HepG2 (cell line): ENCODE results near the gene RPS19BP1. TPM values are rescaled to one million over a fixed set of nuclear protein-coding genes. Genes with fewer than 3 reads are reported as not detected.
A peak's percentile ranks its signal among the peaks of the same experiment; 100 is the strongest.

Experiments used
- ATF7 ChIP-seq, 2 experiments: fragments of 450-650 bp in 1 of 2; sonication (generic) in 1 of 2; formaldehyde crosslinking in 1 of 2; IDR thresholded peaks; 2 replicates each; pipeline versions ENCODE4 v1.4.0 to v1.6.1; 2016 to 2020; ENCODE audit warnings: antibody characterized with exemption in 1 of 2, mild to moderate bottlenecking in 1 of 2, missing genetic modification reagents in 1 of 2
- ATF7-NPFF ChIP-seq: sonication (generic); formaldehyde crosslinking; IDR thresholded peaks from 2 replicates; pipeline ENCODE4 v1.8.1; 2023; ENCODE audit warnings: mild to moderate bottlenecking, low read depth, missing genetic modification reagents, moderate library complexity
- CAMTA2 ChIP-seq: sonication (generic); formaldehyde crosslinking; IDR thresholded peaks from 2 replicates; pipeline ENCODE4 v1.4.0; 2020; ENCODE audit warnings: mild to moderate bottlenecking, missing genetic modification reagents, borderline replicate concordance
- E2F1 ChIP-seq: sonication (generic); formaldehyde crosslinking; IDR thresholded peaks from 2 replicates; pipeline ENCODE4 v1.5.0; 2020; ENCODE audit warnings: missing genetic modification reagents
- HIVEP1 ChIP-seq: sonication (generic); formaldehyde crosslinking; IDR thresholded peaks from 2 replicates; pipeline ENCODE4 v1.4.0; 2020; ENCODE audit warnings: mild to moderate bottlenecking, missing genetic modification reagents
- HNF1A ChIP-seq, 2 experiments: sonication (generic) in 1 of 2; formaldehyde crosslinking in 1 of 2; IDR thresholded peaks; 2 replicates each; pipeline versions ENCODE4 v1.4.0 to v1.6.1; 2016 to 2020; ENCODE audit warnings: borderline replicate concordance in 1 of 2, low read depth in 1 of 2, mild to moderate bottlenecking in 1 of 2, missing genetic modification reagents in 1 of 2
- NFE2L2 ChIP-seq: fragments of 150-350 bp; IDR thresholded peaks from 2 replicates; pipeline ENCODE4 v1.6.1; 2014; ENCODE audit warnings: low read length
- SSRP1 ChIP-seq: IDR thresholded peaks from 2 replicates; pipeline ENCODE4 v1.6.1; 2016; ENCODE audit warnings: control low read depth
- ZBTB44 ChIP-seq: sonication (generic); formaldehyde crosslinking; IDR thresholded peaks from 2 replicates; pipeline ENCODE4 v1.4.0; 2020; ENCODE audit warnings: missing genetic modification reagents
- ZGPAT ChIP-seq: IDR thresholded peaks from 2 replicates; pipeline ENCODE4 v1.6.1; 2016; ENCODE audit warnings: mild to moderate bottlenecking
- ZNF10 ChIP-seq: sonication (generic); formaldehyde crosslinking; IDR thresholded peaks from 2 replicates; pipeline ENCODE4 v1.4.0; 2020; ENCODE audit warnings: mild to moderate bottlenecking, low read depth, missing genetic modification reagents, borderline replicate concordance
- ZNF12 ChIP-seq: sonication (generic); formaldehyde crosslinking; IDR thresholded peaks from 2 replicates; pipeline ENCODE4 v1.5.0; 2020; ENCODE audit warnings: missing genetic modification reagents
- ZNF33A ChIP-seq: sonication (generic); formaldehyde crosslinking; IDR thresholded peaks from 2 replicates; pipeline ENCODE4 v1.5.1; 2020; ENCODE audit warnings: missing genetic modification reagents, mild to moderate bottlenecking, moderate library complexity, borderline replicate concordance
- ZNF563 ChIP-seq: sonication (generic); formaldehyde crosslinking; IDR thresholded peaks from 2 replicates; pipeline ENCODE4 v1.8.0; 2022; ENCODE audit warnings: mild to moderate bottlenecking, moderate library complexity, missing genetic modification reagents
- ZNF639 ChIP-seq: conservative IDR thresholded peaks from 2 replicates; pipeline ENCODE4 v1.6.1; 2018; ENCODE audit warnings: missing genetic modification reagents
- ZSCAN5A ChIP-seq: sonication (generic); formaldehyde crosslinking; IDR thresholded peaks from 2 replicates; pipeline ENCODE4 v1.8.0; 2022; ENCODE audit warnings: mild to moderate bottlenecking, missing genetic modification reagents, borderline replicate concordance
- polyA plus RNA-seq, 8 experiments: library from polyadenylated mRNA; depleted of rRNA in 3 of 8; stranded (reverse) in 7 of 8; unstranded in 1 of 8; fragments of >200 nt; fragmentation: Illumina TruSeq in 4 of 8; extraction: Trizol in 4 of 8; gene quantifications; 2 replicates each; pipeline versions ENCODE4 v1.2.1 to v1.2.3, GENCODE V29; 2011 to 2016; ENCODE audit warnings: low read depth in 4 of 8, missing spikeins in 1 of 8, mixed read lengths in 1 of 8; ENCODE audit not compliant: insufficient read depth in 1 of 8
- total RNA-seq, 5 experiments: library from RNA; depleted of rRNA; stranded (reverse); fragments of >200 nt; fragmentation: Illumina TruSeq; extraction: Trizol; gene quantifications; 2 replicates each; pipeline ENCODE4 v1.2.3, GENCODE V29; 2016; ENCODE audit warnings: low read depth in 1 of 5

Gene RPS19BP1
- total and polyA plus RNA-seq, 2 of the 13 experiments (the other 11 are each of a cell fraction or from before 2014, with no cell fraction given) = 44.3 to 81.3 TPM

GRCh38 chr22:39534591-39535356 is 2.2 kb upstream of the RPS19BP1 start (continued):
- TF ChIP-seq ZNF639 (CRISPR knock-in tag) (no peak), ZNF12 (CRISPR knock-in tag) (no peak), HIVEP1 (no peak), ZNF10 (CRISPR knock-in tag) (no peak), NFE2L2 (no peak), ATF7-NPFF (CRISPR knock-in tag) (peak; percentile 42; the same call in 1 of the 2 replicates), HNF1A (IDR thresholded peaks at IDR 0.05; ENCODE audit: low read depth) (no peak), HNF1A (CRISPR knock-in tag; IDR thresholded peaks at IDR 0.05; ENCODE audit: borderline replicate concordance) (no peak), ZSCAN5A (no peak), E2F1 (CRISPR knock-in tag) (no peak), ATF7 (IDR thresholded peaks at IDR 0.05) (no peak), ATF7 (CRISPR knock-in tag; IDR thresholded peaks at IDR 0.05) (no peak), ZNF33A (CRISPR knock-in tag) (no peak), SSRP1 (0 out of 2 replicates have a peak, but pooled peaks have one; percentile 63), ZNF563 (no peak; the same call in 1 of the 2 replicates), ZBTB44 (CRISPR knock-in tag) (no peak), CAMTA2 (CRISPR knock-in tag) (no peak), ZGPAT (CRISPR knock-in tag) (no peak)
